Calu3 (cell line): ENCODE measurements around the gene UMAD1. TPM values are rescaled to one million over a fixed set of nuclear protein-coding genes. Genes with fewer than 3 reads are reported as not detected.

ENCODE experiments used
- BruUV-seq: library from RNA; stranded (reverse); fragments of 400-500 nt; replicated peaks from 2 replicates; lab custom pipeline; 2021; lab: Mats Ljungman, UMichigan
- CTCF ChIA-PET: fragments of 300-600 bp; sonication (Branson Sonifier 250); formaldehyde crosslinking; loops from one replicate; lab custom pipeline; 2022; ENCODE audit warnings: antibody characterized with exemption; lab: Charles Lee
- DNase-seq: peaks from one replicate; pipeline ENCODE4 v3.0.0; 2022
- H3K27ac Mint-ChIP-seq: one replicate; pipeline ENCODE4 v1.8.0; 2022; ENCODE audit warnings: mixed read lengths; ENCODE audit not compliant: unreplicated experiment
- H3K27me3 Mint-ChIP-seq: one replicate; pipeline ENCODE4 v1.8.0; 2022; ENCODE audit warnings: mixed read lengths; ENCODE audit not compliant: unreplicated experiment
- H3K36me3 Mint-ChIP-seq: one replicate; pipeline ENCODE4 v1.8.0; 2022; ENCODE audit warnings: mild to moderate bottlenecking, moderate library complexity, mixed read lengths; ENCODE audit not compliant: insufficient read depth, unreplicated experiment
- H3K4me1 Mint-ChIP-seq: one replicate; pipeline ENCODE4 v1.8.0; 2022; ENCODE audit warnings: mild to moderate bottlenecking, low read depth, mixed read lengths; ENCODE audit not compliant: unreplicated experiment
- H3K4me3 Mint-ChIP-seq: one replicate; pipeline ENCODE4 v1.8.0; 2022; ENCODE audit warnings: mild to moderate bottlenecking, low read depth, moderate library complexity, mixed read lengths; ENCODE audit not compliant: unreplicated experiment
- H3K9me3 Mint-ChIP-seq: one replicate; pipeline ENCODE4 v1.8.0; 2022; ENCODE audit warnings: low read depth, mixed read lengths; ENCODE audit not compliant: unreplicated experiment
- CTCF ChIP-seq: fragments of 200-600 bp; IDR thresholded peaks from one replicate; pipeline ENCODE4 v1.8.0; 2022; ENCODE audit warnings: antibody characterized with exemption; ENCODE audit not compliant: unreplicated experiment
- intact Hi-C: fragments of 100-400 bp; cut with micrococcal nuclease; formaldehyde crosslinking; loops from one replicate; pipeline ENCODE4 v1.10.0; 2022; ENCODE audit not compliant: unreplicated experiment
- total RNA-seq: library from RNA; stranded (reverse); gene quantifications from 2 replicates; pipeline ENCODE4 v1.2.3, GENCODE V29; 2022

Gene UMAD1
- total RNA-seq, 1 experiment from 2014 or later = 25.2 TPM

- intact Hi-C loops = no loop called here
- Mint-ChIP-seq H3K4me3 (no peak overlapping the region), H3K27ac (no peak overlapping the region), H3K27me3 (no peaks in the 10 kb centered on the region), H3K4me1 (no peaks in the 10 kb centered on the region), H3K9me3 (no peaks in the 10 kb centered on the region), H3K36me3 (no peaks in the 10 kb centered on the region)
- no TSS peak for BruUV-seq
- CTCF ChIA-PET = interaction anchor here (2.2 kb wide), 1 partner anchor 10 kb away, joined by 6 read pairs; no protein-coding TSS in a partner anchor
- no peak for TF ChIP-seq CTCF
- no peak for DNase-seq
Observed at GRCh38 chr7:7867846-7868571, 227.5 kb downstream of the UMAD1 start.

GRCh38 chr7:7868572-7868899 is 228.0 kb downstream of the UMAD1 start:
- Mint-ChIP-seq H3K4me1 (no peaks in the 10 kb centered on the region), H3K36me3 (no peaks in the 10 kb centered on the region), H3K9me3 (no peaks in the 10 kb centered on the region), H3K27ac (no peak overlapping the region), H3K4me3 (no peak overlapping the region), H3K27me3 (no peaks in the 10 kb centered on the region)
- no peak for TF ChIP-seq CTCF
- no TSS peak for BruUV-seq
- no peak for DNase-seq
- intact Hi-C loops = no loop called here
- CTCF ChIA-PET = no interaction called here

GRCh38 chr7:7869036-7869435 is 228.5 kb downstream of the UMAD1 start:
- Mint-ChIP-seq H3K4me3 (no peak overlapping the region), H3K36me3 (no peaks in the 10 kb centered on the region), H3K9me3 (no peaks in the 10 kb centered on the region), H3K27ac (no peak overlapping the region), H3K4me1 (no peaks in the 10 kb centered on the region), H3K27me3 (no peaks in the 10 kb centered on the region)
- CTCF ChIA-PET = no interaction called here
- DNase-seq = no peak
- intact Hi-C loops = no loop called here
- no peak for TF ChIP-seq CTCF
- no TSS peak for BruUV-seq

- H3K9me3 Mint-ChIP-seq = no peaks in the 10 kb centered on the region
- H3K27ac Mint-ChIP-seq = no peak overlapping the region
- BruUV-seq = no TSS peak
- no peak for TF ChIP-seq CTCF
- H3K4me3 Mint-ChIP-seq = no peak overlapping the region
- no peak for DNase-seq
- intact Hi-C loops = no loop called here
- H3K27me3 Mint-ChIP-seq = no peaks in the 10 kb centered on the region
- no peaks in the 10 kb centered on the region for H3K36me3 Mint-ChIP-seq
- CTCF ChIA-PET = interaction anchor here (1.5 kb wide), 1 partner anchor 17 kb away, joined by 4 read pairs; no protein-coding TSS in a partner anchor
- H3K4me1 Mint-ChIP-seq = no peaks in the 10 kb centered on the region
Observed at GRCh38 chr7:7869651-7870050, 229.1 kb downstream of the UMAD1 start.
